Measurements from ENCODE around the gene RBM19. TPM values are rescaled to one million over a fixed set of nuclear protein-coding genes. Genes with fewer than 3 reads are reported as not detected.

Gene RBM19
- polyA plus RNA-seq, 4 donors: 19.9 to 40.5 (median 27.2) TPM

DNA sequence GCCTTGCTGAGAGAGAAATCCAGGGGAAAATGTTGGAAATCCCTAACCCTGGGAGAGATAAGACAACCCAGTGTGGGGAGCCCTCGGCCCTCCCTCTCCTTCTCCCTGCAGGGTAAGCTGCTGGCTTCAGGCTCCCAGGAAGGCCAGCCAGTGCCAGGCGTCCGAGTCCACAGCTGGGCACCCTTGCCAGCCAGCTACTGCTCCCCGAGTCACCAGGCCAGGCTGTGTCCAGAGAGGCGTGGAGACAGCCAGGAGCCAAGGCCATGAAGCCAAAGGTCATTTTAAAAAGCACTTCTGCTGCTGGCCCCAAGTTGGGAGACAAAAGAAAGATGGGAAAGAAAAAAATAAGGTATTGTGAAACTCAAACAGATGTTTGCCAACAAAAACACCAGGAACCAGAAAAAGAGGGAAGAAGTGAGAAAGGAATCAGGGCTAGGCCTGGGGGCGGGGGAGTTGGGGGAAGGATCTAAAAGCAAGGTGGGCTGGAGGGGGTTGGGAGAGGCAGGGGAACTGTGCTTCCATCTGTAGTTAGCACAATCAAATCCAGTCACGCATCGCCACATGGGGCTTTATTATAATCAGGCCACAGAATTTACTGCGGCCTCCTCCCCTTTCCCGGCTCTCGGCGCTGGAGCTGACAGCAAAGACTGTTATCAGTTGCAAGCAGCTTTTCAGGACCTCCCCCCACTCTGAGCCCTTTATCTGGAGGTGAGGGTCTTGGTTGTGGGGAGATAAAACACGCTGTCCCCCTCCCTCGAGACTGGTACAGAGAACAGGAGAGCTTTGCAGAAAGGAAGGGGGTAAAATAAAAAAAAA, 33.5 kb downstream of the RBM19 start:
- peak in 1 of 4 donors; percentile 30 for DNase-seq (ENCODE audit: low read depth in 4 of 4, low spot score in 3 of 4)

DNA sequence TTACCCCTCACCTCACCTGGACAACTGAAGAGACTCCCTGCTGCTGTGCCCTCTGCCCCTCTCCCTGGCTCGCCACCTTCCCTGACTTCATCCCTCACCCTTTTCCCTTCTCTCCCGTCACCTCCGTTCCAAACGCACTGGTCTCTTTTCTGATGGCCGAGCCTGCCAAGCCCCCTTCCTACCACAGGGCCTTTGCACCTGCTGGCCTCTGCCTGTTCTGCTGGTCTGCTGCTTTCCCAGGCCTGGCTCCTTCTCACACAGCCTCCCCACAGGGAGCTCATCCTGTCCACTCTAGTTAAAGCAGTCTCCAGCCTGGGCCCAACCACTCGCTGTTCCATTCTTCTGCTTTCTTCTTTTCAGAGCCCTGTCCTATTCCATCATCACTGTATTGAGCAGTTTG, 34.6 kb downstream of the RBM19 start:
- DNase-seq (ENCODE audit: low read depth in 4 of 4, low spot score in 3 of 4): no peak

DNA sequence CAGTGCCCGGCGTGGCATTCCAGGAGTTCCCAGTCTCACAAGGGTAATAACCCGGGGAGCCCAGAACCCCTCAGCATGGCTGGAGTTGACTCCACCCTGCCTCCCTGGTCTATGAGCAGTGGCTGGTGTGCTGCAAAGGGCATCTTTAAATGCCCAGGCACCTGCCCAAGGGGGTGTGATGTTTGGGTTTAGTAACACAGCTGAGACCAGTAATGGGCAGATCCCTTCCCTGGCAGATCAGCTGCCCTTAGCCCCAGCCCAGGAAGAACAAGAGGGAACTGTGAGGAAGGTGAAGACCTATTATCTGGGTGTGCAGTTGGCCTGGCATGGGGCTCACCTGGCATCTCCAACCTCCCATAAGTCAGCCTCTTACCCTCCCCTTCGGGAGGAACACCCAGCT, 35.9 kb downstream of the RBM19 start:
- no peak for DNase-seq (ENCODE audit: low read depth in 4 of 4, low spot score in 3 of 4)

- DNase-seq (ENCODE audit: low read depth in 4 of 4, low spot score in 3 of 4): no peak
Measured at GRCh38 chr12:113929312-113929989, 36.7 kb downstream of the RBM19 start.

DNA sequence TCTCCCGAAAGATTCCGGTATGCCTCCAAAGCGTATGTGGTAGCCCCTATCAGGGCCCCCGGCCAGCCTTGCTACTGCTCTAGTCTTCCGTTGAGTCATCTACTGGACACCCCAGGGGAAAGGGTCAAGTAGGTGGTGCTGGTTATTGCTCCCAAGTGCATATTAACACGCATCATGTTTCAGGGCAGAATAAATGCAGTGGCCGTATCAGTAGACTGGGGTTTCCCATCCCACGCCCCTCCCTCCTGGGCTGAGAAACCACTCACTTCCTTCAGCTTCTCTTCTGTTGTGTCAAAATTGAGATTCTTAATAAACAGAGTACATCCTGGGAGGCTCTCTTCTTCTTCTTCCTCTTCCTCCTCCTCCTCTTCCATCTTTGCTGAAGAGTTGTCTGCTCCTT, 39.3 kb downstream of the RBM19 start:
- no peak for DNase-seq (ENCODE audit: low read depth in 4 of 4, low spot score in 3 of 4)

GRCh38 chr12:113924341-113924740, 41.8 kb downstream of the RBM19 start:
- no peak for DNase-seq (ENCODE audit: low read depth in 4 of 4, low spot score in 3 of 4)

- no peak for DNase-seq (ENCODE audit: low read depth in 4 of 4, low spot score in 3 of 4)
Measured at GRCh38 chr12:113923251-113923650, 42.9 kb downstream of the RBM19 start.

DNA sequence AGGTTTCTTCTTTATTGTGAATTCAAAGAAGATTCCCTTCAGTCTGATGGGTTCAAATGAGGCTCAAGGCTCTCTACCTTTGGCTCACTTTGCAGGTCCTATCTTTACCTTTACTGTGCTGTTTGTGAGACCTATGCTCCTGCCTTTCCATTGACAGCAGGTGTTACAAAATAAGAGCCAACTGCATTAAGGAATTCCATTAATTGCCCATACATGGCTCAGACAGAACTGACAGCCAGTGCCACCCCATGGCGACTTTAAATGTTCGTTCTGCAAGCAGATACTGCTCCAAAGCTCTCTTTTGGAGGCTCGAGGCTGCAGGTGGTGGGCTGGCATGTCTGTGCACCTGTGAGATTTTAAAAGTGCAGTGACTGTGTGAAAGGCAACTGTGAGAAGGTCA, 44.7 kb downstream of the RBM19 start:
- DNase-seq (ENCODE audit: low read depth in 4 of 4, low spot score in 3 of 4): no peak

GRCh38 chr12:113919791-113920190, 46.3 kb downstream of the RBM19 start:
- no peak for DNase-seq (ENCODE audit: low read depth in 4 of 4, low spot score in 3 of 4)

DNA sequence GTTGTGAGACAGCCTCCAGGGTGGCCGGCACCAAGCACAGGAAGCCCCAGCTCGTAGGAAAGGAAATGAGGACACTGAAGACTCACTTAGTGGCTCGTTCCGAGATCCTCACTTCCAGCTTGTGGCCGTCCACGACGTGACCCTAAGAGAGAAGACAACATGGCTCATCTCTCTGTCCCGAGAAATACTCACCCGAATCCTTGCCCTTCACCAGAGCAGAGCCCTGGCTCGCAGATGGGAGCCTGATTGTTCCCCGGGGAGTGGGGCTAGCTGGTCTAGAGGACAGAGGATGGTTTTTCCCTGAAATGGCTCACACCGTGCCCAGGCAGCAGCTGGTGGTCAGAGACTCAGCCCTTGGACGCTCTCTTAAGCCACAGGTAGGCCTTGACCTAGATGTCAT, 47.8 kb downstream of the RBM19 start:
- no peak for DNase-seq (ENCODE audit: low read depth in 4 of 4, low spot score in 3 of 4)

- no peak for DNase-seq (ENCODE audit: low read depth in 4 of 4, low spot score in 3 of 4)
Measured at GRCh38 chr12:113917393-113917792, 48.7 kb downstream of the RBM19 start.

- DNase-seq (ENCODE audit: low read depth in 4 of 4, low spot score in 3 of 4): no peak
Measured at GRCh38 chr12:113914806-113915205, 51.3 kb downstream of the RBM19 start.

GRCh38 chr12:113914176-113914575, 51.9 kb downstream of the RBM19 start:
- no peak for DNase-seq (ENCODE audit: low read depth in 4 of 4, low spot score in 3 of 4)

- DNase-seq (ENCODE audit: low read depth in 4 of 4, low spot score in 3 of 4): peak in 2 of 4 donors; percentile 55 to 58
Measured at GRCh38 chr12:113912760-113913329, 53.3 kb downstream of the RBM19 start.

GRCh38 chr12:113911971-113912759, 54.0 kb downstream of the RBM19 start:
- DNase-seq (ENCODE audit: low read depth in 4 of 4, low spot score in 3 of 4): no peak

GRCh38 chr12:113910751-113911272, 55.3 kb downstream of the RBM19 start:
- DNase-seq (ENCODE audit: low read depth in 4 of 4, low spot score in 3 of 4): no peak

DNA sequence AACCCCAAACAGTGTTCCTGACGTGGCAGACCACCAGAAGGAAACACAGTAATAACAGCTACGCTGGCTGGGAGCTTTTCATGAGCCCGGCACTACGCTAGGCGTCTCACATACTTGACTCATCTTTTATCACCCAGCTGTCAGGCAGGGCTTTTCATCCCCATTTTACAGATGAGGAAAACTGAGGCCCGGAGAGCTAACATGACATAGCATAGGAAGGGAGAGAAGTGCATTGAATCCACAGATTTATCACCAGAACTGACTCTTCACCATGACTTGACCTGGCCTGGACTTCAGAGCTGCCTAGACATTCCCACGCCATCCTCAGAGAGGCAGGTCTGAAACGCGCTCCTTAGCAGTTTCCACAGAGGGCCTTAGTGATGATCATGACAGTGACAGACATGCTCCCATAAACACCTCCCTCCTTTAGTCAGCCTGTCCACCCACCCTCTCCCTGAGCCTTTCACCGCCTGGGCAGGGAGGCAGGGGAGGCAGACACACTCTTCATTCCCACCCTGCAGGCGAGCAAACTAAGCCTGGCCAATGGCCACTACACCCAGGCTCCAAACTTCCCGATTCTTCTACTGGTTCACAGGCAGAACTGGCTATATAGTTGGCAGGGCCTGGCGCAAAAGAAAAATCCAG, 56.2 kb downstream of the RBM19 start:
- DNase-seq (ENCODE audit: low read depth in 4 of 4, low spot score in 3 of 4): no peak

GRCh38 chr12:113908584-113909100, 57.5 kb downstream of the RBM19 start:
- DNase-seq (ENCODE audit: low read depth in 4 of 4, low spot score in 3 of 4): no peak

- no peak for DNase-seq (ENCODE audit: low read depth in 4 of 4, low spot score in 3 of 4)
Measured at GRCh38 chr12:113907446-113908180, 58.5 kb downstream of the RBM19 start.

All from left renal pelvis (tissue), 4 donors.